ENCODE measurements around the gene EXOC5.

EXOC5 gene

DNA sequence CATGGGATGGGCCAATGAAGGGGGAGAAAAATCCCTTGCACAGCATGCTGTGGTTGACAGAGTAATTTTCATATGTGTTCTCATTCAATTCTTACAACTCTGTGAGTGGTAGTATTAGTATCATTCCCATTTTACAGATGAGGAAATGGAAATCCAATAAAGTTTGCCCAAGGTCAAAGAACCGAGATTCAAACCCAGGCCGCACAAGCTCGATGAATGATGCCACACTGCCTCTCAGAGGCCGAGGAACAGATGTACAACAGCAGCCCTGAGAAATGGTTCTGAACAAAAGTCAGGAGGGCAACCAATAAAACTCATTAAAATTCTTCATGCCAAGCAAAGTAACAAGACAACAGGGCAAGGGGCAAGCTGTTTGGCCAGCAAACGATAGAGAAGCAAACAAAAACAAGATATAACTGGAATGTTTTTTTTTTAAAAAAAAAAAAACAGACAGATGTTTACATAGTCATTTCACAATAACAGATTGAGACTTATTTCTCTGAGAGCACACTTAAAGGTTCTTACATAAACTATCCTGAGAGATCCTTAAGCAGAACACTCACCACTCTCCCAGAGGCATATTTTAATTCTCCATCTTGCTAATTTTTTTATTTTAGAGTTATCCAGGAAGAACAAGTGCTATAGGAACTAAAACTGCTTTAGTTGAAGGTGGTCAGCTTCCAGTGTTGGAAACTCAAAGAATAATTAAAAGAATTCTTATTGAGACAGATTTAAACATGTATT is 85.8 kb downstream of the EXOC5 start:
- no peak overlapping the region for H3K27ac ChIP-seq
- no peak for TF ChIP-seq ZFX (IDR thresholded peaks at IDR 0.05; ENCODE audit: borderline replicate concordance)
- TF ChIP-seq, protein P1, sequence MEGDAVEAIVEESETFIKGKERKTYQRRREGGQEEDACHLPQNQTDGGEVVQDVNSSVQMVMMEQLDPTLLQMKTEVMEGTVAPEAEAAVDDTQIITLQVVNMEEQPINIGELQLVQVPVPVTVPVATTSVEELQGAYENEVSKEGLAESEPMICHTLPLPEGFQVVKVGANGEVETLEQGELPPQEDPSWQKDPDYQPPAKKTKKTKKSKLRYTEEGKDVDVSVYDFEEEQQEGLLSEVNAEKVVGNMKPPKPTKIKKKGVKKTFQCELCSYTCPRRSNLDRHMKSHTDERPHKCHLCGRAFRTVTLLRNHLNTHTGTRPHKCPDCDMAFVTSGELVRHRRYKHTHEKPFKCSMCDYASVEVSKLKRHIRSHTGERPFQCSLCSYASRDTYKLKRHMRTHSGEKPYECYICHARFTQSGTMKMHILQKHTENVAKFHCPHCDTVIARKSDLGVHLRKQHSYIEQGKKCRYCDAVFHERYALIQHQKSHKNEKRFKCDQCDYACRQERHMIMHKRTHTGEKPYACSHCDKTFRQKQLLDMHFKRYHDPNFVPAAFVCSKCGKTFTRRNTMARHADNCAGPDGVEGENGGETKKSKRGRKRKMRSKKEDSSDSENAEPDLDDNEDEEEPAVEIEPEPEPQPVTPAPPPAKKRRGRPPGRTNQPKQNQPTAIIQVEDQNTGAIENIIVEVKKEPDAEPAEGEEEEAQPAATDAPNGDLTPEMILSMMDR (IDR thresholded peaks at IDR 0.05), result peak; percentile 81

DNA sequence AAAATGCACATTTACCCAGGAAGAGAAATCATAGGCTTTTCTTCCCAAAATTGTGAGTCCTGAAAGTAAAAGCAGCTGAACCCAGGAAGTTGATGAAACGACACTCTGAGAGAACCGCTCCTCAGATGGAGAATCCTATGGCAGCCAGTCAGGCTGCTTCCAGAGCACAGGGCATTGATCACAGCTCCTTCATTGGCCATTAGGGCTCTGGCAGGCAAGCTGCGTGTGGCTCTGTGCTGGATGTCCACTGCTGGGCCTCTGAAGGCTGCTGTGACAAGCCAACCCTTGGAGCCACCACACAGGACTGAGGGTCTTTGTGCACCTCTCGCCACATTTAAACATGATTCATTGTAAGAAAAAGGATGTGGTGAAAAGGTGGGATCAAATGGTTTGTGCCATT is 89.4 kb downstream of the EXOC5 start:
- no peak for TF ChIP-seq ZFX (IDR thresholded peaks at IDR 0.05; ENCODE audit: borderline replicate concordance)
- TF ChIP-seq, protein P1 (IDR thresholded peaks at IDR 0.05), result no peak
- H3K27ac ChIP-seq, result no peak overlapping the region

DNA sequence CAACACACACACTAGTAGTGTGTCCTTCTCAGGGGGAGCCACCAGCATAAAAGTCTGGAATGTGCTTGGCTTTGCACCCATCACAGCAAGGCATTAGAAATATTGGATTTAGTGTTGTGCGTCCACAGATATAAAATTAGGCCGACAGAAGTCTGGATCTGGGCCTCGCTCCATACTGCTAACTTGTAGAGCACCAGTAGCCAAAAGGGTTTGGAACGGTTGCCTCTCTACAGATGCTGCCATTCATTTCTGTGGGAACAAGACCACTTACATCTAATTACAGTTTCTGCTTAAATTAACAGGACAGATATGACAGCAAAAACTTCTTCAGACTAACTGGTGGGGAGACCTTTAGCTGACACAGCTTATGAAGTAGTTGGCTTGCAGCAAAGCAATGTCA is 94.2 kb downstream of the EXOC5 start:
- no peak overlapping the region for H3K27ac ChIP-seq
- no peak for TF ChIP-seq ZFX (IDR thresholded peaks at IDR 0.05; ENCODE audit: borderline replicate concordance)
- TF ChIP-seq, protein P1 (IDR thresholded peaks at IDR 0.05), result no peak

DNA sequence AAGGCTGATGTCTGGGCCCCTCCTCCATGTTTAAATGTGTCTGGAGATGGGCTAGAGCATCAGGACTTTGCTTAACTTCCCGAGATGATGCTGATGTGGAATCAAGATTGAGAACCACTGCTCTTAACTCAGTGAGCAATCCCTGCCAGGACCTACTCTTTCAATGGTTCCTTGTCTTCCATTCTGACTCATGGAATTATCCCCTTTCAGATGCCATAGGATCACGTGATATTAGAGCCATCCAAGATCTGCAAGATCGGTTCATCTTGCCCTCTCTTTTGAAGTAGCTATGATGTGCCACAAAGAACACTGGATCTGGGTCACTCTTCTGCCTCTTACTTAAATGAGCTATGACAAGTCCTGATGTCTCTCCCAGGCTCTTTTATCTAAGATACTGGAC is 96.8 kb downstream of the EXOC5 start:
- no peak overlapping the region for H3K27ac ChIP-seq
- TF ChIP-seq, protein P1 (IDR thresholded peaks at IDR 0.05), result no peak
- TF ChIP-seq ZFX (IDR thresholded peaks at IDR 0.05; ENCODE audit: borderline replicate concordance), result no peak

DNA sequence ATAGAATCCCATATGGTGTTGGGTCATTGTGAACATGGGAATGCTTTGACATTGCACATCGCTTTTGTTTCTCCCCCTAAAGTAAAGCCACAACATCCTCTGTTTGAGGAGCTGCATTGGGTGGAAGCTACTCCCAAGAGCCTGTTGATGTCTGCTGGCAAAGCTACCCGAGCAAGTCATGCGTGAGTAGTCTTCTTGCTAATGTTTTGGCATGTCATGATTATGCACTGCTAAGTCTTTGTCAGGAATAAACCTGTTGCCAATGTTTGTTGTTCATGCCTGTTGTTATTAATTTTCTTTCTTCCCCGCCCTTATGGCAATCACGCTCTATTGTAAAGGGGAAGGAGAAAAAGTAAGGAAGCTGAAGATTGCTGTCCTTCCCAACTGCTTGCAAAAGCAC is 97.3 kb downstream of the EXOC5 start:
- TF ChIP-seq, protein P1 (IDR thresholded peaks at IDR 0.05), result no peak
- no peak for TF ChIP-seq ZFX (IDR thresholded peaks at IDR 0.05; ENCODE audit: borderline replicate concordance)
- H3K27ac ChIP-seq, result no peak overlapping the region

DNA sequence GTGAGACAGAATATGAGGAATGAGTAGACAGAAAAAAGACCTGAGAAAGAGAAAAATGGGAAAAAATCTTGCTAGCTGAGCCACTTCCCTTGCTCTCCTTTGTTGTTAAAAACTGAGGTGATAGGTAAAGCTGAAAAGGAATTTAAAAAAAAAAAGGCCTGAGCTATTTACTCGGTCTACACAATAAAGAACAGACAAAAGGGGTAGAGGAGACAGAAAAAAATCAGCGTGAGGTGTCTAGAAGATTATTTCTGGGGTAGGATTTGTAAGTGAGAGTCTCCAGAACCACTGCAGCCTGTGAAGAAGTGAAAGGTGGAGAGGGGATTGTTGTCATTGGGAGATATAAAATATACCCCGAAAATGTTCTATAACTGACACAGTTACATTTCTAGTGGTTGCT is 98.8 kb downstream of the EXOC5 start:
- H3K27ac ChIP-seq, result no peak overlapping the region
- no peak for TF ChIP-seq ZFX (IDR thresholded peaks at IDR 0.05; ENCODE audit: borderline replicate concordance)
- TF ChIP-seq, protein P1 (IDR thresholded peaks at IDR 0.05), result no peak

DNA sequence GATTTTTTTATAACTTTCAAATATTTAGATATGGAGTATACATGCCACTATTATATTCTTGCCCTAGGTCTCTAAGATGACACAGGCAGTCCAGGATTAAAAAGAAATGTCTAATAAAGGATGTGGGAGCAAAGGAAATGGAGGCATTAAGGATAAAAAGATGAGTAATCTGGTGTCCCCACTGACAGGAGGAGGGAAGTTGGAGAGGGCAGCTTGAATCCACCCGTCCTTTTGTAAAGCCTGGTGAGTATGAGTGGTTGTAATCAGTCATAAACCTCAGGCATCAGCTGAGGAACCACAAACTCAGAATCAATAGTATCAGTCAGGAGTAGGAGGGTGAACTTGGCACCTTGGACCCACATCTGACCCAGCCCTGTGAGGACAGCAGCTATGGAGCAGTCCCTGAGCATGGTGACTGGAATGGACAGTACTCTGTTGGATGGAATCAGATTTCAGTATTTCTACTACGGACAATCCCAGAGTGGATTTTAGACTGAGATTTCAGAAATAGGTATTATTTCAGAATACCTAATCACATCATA is 100.5 kb downstream of the EXOC5 start:
- TF ChIP-seq, protein P1 (IDR thresholded peaks at IDR 0.05), result no peak
- no peak for TF ChIP-seq ZFX (IDR thresholded peaks at IDR 0.05; ENCODE audit: borderline replicate concordance)
- H3K27ac ChIP-seq, result no peak overlapping the region

Measured in 22Rv1 (cell line).